Osteocyte (in vitro differentiated cells): ENCODE measurements around the gene TOM1L2. TPM values are rescaled to one million over a fixed set of nuclear protein-coding genes. Genes with fewer than 3 reads are reported as not detected.
"Not testable (repeated sequence)": the region's sequence is repeated elsewhere in the genome, so short reads cannot be mapped to it uniquely, and the experiment has no call there.

Experiments
- DNase-seq: peaks from one replicate; pipeline ENCODE4 v3.0.0; 2021; ENCODE audit warnings: mixed read lengths; ENCODE audit not compliant: unreplicated experiment; ENCODE audit errors: extremely low spot score
- H3K27ac Mint-ChIP-seq: one replicate; pipeline ENCODE4 v1.8.0; 2021; ENCODE audit warnings: mild to moderate bottlenecking, mixed read lengths; ENCODE audit not compliant: unreplicated experiment
- H3K27me3 Mint-ChIP-seq: one replicate; pipeline ENCODE4 v1.8.0; 2021; ENCODE audit warnings: mixed read lengths; ENCODE audit not compliant: unreplicated experiment
- H3K36me3 Mint-ChIP-seq: one replicate; pipeline ENCODE4 v1.8.0; 2021; ENCODE audit warnings: mixed read lengths; ENCODE audit not compliant: unreplicated experiment
- H3K4me1 Mint-ChIP-seq: one replicate; pipeline ENCODE4 v1.8.0; 2021; ENCODE audit warnings: mixed read lengths; ENCODE audit not compliant: unreplicated experiment
- H3K4me3 Mint-ChIP-seq: one replicate; pipeline ENCODE4 v1.8.0; 2021; ENCODE audit warnings: mild to moderate bottlenecking, moderate library complexity, mixed read lengths; ENCODE audit not compliant: unreplicated experiment
- H3K9me3 Mint-ChIP-seq: one replicate; pipeline ENCODE4 v1.8.0; 2021; ENCODE audit warnings: mixed read lengths; ENCODE audit not compliant: unreplicated experiment
- total RNA-seq: library from RNA; stranded (reverse); gene quantifications from 2 replicates; pipeline ENCODE4 v1.2.1, GENCODE V29; 2021
- TF ChIP-seq, protein P1 (sequence below): fragments of 200-600 bp; sonication (generic); IDR thresholded peaks from 2 replicates; pipeline ENCODE4 v1.5.0; 2021; ENCODE audit warnings: antibody characterized with exemption, mild to moderate bottlenecking, moderate library complexity

The TOM1L2 gene
- total RNA-seq, 1 donor from 2014 or later, result 69.7 TPM

DNA sequence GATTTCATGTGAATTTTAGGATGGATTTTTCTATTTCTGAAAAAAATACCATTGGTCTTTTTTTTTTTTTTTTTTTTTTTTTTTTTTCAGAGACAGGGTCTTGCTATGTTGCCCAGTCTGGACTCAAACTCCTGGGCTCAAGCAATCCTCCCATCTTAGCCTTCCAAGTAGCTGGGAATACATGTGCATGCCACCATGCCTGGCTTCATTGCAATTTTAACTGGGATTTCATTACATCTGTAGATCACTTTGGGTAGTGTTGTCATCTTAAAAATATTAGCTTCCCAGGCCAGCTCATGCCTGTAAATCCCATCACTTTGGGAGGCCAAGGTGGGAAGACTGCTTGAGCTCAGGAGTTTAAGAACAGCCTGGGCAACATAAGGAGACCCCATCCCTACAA is 54.8 kb downstream of the TOM1L2 start:
- Mint-ChIP-seq H3K4me1 (peaks cover 69% of the 10 kb centered on the region), H3K36me3 (peaks cover 2% of the 10 kb centered on the region), H3K4me3 (no peak overlapping the region), H3K27ac (no peak overlapping the region), H3K27me3 (no peaks in the 10 kb centered on the region), H3K9me3 (no peaks in the 10 kb centered on the region)
- TF ChIP-seq, protein P1, sequence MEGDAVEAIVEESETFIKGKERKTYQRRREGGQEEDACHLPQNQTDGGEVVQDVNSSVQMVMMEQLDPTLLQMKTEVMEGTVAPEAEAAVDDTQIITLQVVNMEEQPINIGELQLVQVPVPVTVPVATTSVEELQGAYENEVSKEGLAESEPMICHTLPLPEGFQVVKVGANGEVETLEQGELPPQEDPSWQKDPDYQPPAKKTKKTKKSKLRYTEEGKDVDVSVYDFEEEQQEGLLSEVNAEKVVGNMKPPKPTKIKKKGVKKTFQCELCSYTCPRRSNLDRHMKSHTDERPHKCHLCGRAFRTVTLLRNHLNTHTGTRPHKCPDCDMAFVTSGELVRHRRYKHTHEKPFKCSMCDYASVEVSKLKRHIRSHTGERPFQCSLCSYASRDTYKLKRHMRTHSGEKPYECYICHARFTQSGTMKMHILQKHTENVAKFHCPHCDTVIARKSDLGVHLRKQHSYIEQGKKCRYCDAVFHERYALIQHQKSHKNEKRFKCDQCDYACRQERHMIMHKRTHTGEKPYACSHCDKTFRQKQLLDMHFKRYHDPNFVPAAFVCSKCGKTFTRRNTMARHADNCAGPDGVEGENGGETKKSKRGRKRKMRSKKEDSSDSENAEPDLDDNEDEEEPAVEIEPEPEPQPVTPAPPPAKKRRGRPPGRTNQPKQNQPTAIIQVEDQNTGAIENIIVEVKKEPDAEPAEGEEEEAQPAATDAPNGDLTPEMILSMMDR, result no peak
- no peak for DNase-seq

DNA sequence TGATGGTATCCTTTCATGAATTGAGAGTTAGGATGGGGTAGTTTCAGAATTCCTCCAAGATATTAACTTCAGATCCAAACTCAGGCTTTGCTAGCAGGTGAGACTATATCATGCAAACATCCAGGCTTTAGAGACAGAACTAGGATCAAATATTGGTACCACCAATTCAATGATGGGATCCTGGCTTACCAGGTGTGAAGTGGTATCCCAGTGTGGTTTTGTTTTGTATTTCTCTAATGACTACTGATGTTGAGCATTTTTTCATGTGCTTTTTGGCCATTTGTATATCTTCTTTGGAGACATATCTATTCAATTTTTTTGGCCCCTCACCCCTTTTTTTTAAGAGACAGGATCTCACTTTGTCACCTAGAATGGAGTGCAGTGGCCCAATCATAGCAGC is 57.0 kb downstream of the TOM1L2 start:
- Mint-ChIP-seq H3K27me3 (no peaks in the 10 kb centered on the region), H3K9me3 (no peaks in the 10 kb centered on the region), H3K4me3 (no peak overlapping the region), H3K4me1 (peaks cover 51% of the 10 kb centered on the region), H3K27ac (no peak overlapping the region), H3K36me3 (no peaks in the 10 kb centered on the region)
- TF ChIP-seq, protein P1, result no peak
- no peak for DNase-seq

DNA sequence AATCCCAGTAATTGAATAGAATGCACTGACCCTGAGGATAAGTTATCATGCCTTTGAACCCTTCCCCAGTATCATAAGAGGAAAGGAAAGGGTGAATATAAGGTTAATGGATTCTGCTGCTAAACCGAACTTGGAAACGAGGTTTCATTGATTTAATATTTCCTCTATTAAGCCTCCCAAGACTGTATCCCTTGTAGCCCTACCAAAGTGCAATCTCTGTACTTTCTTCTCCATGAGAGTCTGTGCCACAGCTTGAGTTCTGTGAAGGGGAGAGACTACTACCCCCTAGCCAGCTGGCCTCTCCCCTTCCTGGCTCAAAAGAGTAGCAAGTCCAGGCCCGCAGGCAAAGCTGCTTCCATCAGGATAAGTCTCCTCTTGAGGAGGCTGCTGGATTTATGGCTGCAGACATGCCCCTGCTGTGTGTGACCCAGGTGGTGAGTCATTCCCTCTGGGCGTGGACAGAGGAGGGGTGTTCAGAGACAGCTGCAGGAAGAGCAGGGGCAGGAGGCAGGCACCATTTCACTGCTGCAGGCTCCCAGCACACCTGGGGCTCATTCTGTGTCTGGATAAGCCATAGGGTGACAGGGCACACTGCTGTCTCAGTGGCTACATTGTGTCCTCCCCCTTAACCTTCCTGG is 58.4 kb downstream of the TOM1L2 start:
- Mint-ChIP-seq H3K36me3 (peaks cover 2% of the 10 kb centered on the region), H3K4me3 (peak overlapping the region; percentile 37), H3K4me1 (peaks cover 40% of the 10 kb centered on the region), H3K9me3 (no peaks in the 10 kb centered on the region), H3K27ac (peak overlapping the region; percentile 84), H3K27me3 (no peaks in the 10 kb centered on the region)
- TF ChIP-seq, protein P1, result no peak
- DNase-seq, result peak; percentile 92

DNA sequence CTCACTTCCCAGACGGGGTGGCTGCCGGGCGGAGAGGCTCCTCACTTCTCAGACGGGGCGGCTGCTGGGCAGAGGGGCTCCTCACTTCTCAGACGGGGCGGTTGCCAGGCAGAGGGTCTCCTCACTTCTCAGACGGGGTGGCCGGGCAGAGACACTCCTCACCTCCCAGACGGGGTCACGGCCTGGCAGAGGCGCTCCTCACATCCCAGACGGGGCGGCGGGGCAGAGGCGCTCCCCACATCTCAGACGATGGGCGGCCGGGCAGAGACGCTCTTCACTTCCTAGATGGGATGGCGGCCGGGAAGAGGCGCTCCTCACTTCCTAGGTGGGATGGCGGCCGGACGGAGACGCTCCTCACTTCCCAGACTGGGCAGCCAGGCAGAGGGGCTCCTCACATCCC is 59.9 kb downstream of the TOM1L2 start:
- not testable (repeated sequence) for H3K27me3 Mint-ChIP-seq, H3K4me3 Mint-ChIP-seq, H3K27ac Mint-ChIP-seq, H3K36me3 Mint-ChIP-seq, DNase-seq, H3K9me3 Mint-ChIP-seq
- H3K4me1 Mint-ChIP-seq, result peaks cover 34% of the 10 kb centered on the region

DNA sequence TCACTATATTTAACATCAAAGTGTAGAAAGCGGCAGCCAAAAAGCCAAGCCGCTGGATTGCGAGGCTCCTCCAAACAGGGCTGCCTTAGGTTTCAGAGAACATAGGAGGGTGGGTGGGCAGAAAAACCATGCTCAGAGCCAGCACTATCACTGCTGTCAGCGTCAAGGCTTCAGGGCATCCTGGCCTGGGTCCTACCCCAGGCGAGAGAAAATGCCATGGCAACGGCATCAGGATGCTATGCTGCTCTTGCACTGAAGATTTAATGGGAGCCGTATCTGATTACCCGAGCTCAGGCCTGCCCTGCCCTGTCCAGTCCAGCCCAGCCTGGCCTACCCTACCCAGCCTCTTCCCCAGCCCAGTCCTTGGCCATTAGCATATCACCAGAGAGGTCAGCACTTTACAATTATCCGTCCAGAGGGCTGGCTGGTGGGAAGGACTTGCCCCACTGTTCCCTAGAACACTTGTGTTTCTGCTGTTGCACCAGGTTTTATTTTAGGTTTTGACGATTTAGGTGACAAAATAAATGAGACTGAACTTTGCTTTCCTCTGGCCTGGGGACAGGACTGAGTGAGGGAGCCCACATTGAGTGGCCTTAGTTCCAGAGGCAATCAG is 61.1 kb downstream of the TOM1L2 start:
- Mint-ChIP-seq H3K4me3 (no peak overlapping the region), H3K36me3 (peaks cover 9% of the 10 kb centered on the region), H3K27ac (no peak overlapping the region), H3K9me3 (no peaks in the 10 kb centered on the region), H3K4me1 (peaks cover 43% of the 10 kb centered on the region), H3K27me3 (no peaks in the 10 kb centered on the region)
- TF ChIP-seq, protein P1, result no peak
- DNase-seq, result no peak
